GM23248 (cell line): ENCODE results near the gene CPLANE1. TPM values are rescaled to one million over a fixed set of nuclear protein-coding genes. Genes with fewer than 3 reads are reported as not detected.
"Not testable (repeated sequence)": the region's sequence is repeated elsewhere in the genome, so short reads cannot be mapped to it uniquely, and the experiment has no call there.

Source experiments
- DNase-seq: peaks from one replicate; pipeline ENCODE4 v3.0.0-alpha.2; 2015
- H2AFZ ChIP-seq: fragments of 200-600 bp; sonication (generic); 2 replicates; pipeline ENCODE4 v1.6.1; 2016; ENCODE audit warnings: antibody characterized with exemption
- H3F3A ChIP-seq: fragments of 200-600 bp; sonication (generic); 2 replicates; pipeline ENCODE4 v1.6.1; 2016; ENCODE audit warnings: mild to moderate bottlenecking, antibody characterized with exemption, mixed run types; ENCODE audit not compliant: insufficient read depth
- H3K27ac ChIP-seq: fragments of 200-600 bp; sonication (generic); 2 replicates; pipeline ENCODE4 v1.5.1; 2016; ENCODE audit warnings: mild to moderate bottlenecking
- H3K27me3 ChIP-seq: fragments of 200-600 bp; sonication (generic); replicated peaks from 2 replicates; pipeline ENCODE4 v1.6.1; 2016; ENCODE audit warnings: mild to moderate bottlenecking; ENCODE audit not compliant: insufficient read depth
- H3K36me3 ChIP-seq: fragments of 200-600 bp; sonication (generic); 2 replicates; pipeline ENCODE4 v1.6.1; 2016; ENCODE audit warnings: low read depth, mild to moderate bottlenecking
- H3K4me1 ChIP-seq: fragments of 200-600 bp; sonication (generic); 2 replicates; pipeline ENCODE4 v1.6.1; 2016; ENCODE audit warnings: mild to moderate bottlenecking; ENCODE audit not compliant: insufficient read depth
- H3K4me2 ChIP-seq: fragments of 200-600 bp; sonication (generic); one replicate; pipeline ENCODE4 v1.6.1; 2016; ENCODE audit warnings: mild to moderate bottlenecking; ENCODE audit not compliant: unreplicated experiment
- H3K4me3 ChIP-seq: fragments of 200-600 bp; sonication (generic); 2 replicates; pipeline ENCODE4 v1.5.1; 2016; ENCODE audit warnings: mild to moderate bottlenecking
- H3K79me2 ChIP-seq: fragments of 200-600 bp; sonication (generic); 2 replicates; pipeline ENCODE4 v1.6.1; 2016; ENCODE audit warnings: mild to moderate bottlenecking; ENCODE audit not compliant: insufficient read depth
- H3K9ac ChIP-seq: fragments of 200-600 bp; sonication (generic); 2 replicates; pipeline ENCODE4 v1.6.1; 2016; ENCODE audit warnings: mild to moderate bottlenecking
- H3K9me2 ChIP-seq: fragments of 200-600 bp; sonication (generic); 2 replicates; pipeline ENCODE4 v1.6.1; 2016; ENCODE audit warnings: mixed run types, mild to moderate bottlenecking, moderate library complexity; ENCODE audit not compliant: insufficient read depth
- H3K9me3 ChIP-seq: fragments of 200-600 bp; sonication (generic); one replicate; pipeline ENCODE4 v1.6.1; 2017; ENCODE audit warnings: low read depth
- H4K20me1 ChIP-seq: fragments of 200-600 bp; sonication (generic); 2 replicates; pipeline ENCODE4 v1.6.0; 2016; ENCODE audit not compliant: insufficient read depth
- EZH2 ChIP-seq: fragments of 200-600 bp; sonication (generic); IDR thresholded peaks from 2 replicates; pipeline ENCODE4 v1.6.1; 2018; ENCODE audit warnings: antibody characterized with exemption, mild to moderate bottlenecking; ENCODE audit not compliant: insufficient read depth, poor library complexity, severe bottlenecking
- EZH2phosphoT487 ChIP-seq: fragments of 200-600 bp; sonication (generic); IDR thresholded peaks from 2 replicates; pipeline ENCODE4 v1.6.1; 2018; ENCODE audit warnings: antibody characterized with exemption, moderate library complexity, mild to moderate bottlenecking, low read depth; ENCODE audit not compliant: insufficient read depth
- WGBS, 2 experiments: methylation state at CpG; one replicate each; pipeline ENCODE4 v1.1.6; 2015 to 2017; ENCODE audit warnings: low lambda C conversion rate in 2 of 2, low coverage in 1 of 2; ENCODE audit errors: missing lambda C conversion rate in 2 of 2; 5-methylcytosine and 5-hydroxymethylcytosine counted together
- in situ Hi-C: fragments of 300-500 bp; cut with MboI; formaldehyde crosslinking; loops from 2 replicates; pipeline ENCODE4 v1.15.0; 2020
- polyA plus RNA-seq: library from polyadenylated mRNA; unstranded; fragments of >200 nt; fragmentation: Nextera tagmentation; extraction: Ambion mirVana; gene quantifications from 2 replicates; pipeline ENCODE4 v1.2.1, GENCODE V29; 2016
- total RNA-seq: library from RNA; depleted of rRNA; stranded (reverse); fragments of >200 nt; shearing (Covaris generic); gene quantifications from 2 replicates; pipeline ENCODE4 v1.2.3, GENCODE V29; 2014

The CPLANE1 gene
- total and polyA plus RNA-seq, 2 experiments from 2014 or later = 7.5 to 24.6 TPM

DNA sequence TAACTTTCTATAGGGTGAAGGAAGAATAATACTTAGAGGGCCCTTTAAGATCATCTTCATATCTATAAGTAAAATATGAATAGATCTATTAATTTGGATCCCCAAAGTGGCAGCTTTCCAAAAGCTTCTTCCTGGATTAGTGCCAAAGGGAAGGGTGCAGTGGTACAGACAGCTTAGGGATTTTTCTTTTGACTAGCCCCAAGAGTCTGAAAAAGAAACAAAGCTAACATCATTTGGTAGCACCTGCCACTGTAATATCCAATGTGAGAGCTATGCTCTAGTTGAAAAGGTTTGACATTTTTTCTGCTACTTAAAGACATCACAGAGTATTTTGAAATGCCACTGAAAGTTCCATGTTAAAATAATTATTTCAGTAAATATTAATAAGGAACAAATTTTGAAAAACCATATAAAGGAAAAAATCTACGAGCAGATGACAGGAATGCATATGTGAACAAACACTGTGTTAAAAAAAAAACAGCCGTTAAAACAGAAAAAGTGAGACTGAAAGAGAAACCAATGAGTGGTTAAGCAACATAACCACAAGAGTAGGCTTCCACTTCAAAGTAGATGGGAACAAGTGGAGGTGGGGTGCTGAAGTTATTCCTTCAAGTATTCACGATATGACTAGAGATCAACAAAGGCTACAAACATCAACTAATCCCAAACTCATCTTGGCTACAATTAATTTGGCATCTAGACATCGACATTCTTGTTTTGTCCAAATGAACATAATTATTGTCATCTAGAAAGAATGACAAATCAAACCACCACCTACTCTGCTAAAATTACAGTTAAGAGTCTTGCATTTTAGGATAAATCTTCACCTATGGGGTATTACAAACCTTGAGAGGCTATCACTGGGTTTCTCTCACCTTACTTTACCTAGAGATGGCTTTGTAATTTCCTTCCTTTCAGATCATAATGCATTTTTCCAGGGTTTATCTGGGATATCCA is 137.5 kb downstream of the CPLANE1 start:
- in situ Hi-C loops = no loop called here
- 47 to 54% methylated on average over 4 of the region's 4 CpGs for WGBS, 2 experiments
- H3K36me3 ChIP-seq = peaks cover 42% of the 10 kb centered on the region

DNA sequence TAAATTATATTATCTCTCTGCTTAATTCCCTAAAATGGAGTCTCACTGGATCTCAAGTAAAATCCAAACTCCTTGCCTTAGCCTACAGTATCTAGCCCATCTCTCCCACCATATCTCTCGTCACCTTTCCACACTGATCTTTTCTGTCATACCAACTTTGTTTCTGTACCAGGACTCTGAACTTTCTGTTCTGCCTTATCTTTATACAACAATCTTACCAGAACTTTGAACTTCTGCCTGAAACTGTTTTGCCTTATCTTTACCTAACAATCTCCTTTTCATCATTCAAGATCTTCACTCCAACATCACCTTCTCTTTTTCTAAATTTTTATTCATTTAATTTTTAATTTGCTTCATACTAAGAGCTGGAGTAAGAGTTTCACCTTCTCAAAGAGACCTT is 139.0 kb downstream of the CPLANE1 start:
- DNase-seq = no peak
- no peak overlapping the region for H3K4me3 ChIP-seq
- H3K27ac ChIP-seq = no peak overlapping the region
- no peaks in the 10 kb centered on the region for H3K4me1 ChIP-seq
- H2AFZ ChIP-seq = no peak overlapping the region
- peaks cover 39% of the 10 kb centered on the region for H3K36me3 ChIP-seq
- H3F3A ChIP-seq = no peaks in the 10 kb centered on the region
- no peak overlapping the region for H3K9ac ChIP-seq
- H3K27me3 ChIP-seq = no peaks in the 10 kb centered on the region
- no peaks in the 10 kb centered on the region for H4K20me1 ChIP-seq
- H3K79me2 ChIP-seq = no peaks in the 10 kb centered on the region
- in situ Hi-C loops = no loop called here
- H3K9me2 ChIP-seq = no peaks in the 10 kb centered on the region
- no peaks in the 10 kb centered on the region for H3K9me3 ChIP-seq
- TF ChIP-seq EZH2phosphoT487 (no peak), EZH2 (no peak)
- WGBS, 2 experiments = 91 to 97% methylated on average over 1 of the region's 1 CpG
- H3K4me2 ChIP-seq = no peak overlapping the region

More for the DNA sequence above, 137.5 kb downstream of the CPLANE1 start:
- Histone ChIP-seq H3K9me3 (no peaks in the 10 kb centered on the region), H3K9me2 (no peaks in the 10 kb centered on the region), H3K79me2 (no peaks in the 10 kb centered on the region), H3K4me2 (no peak overlapping the region), H3K27ac (no peak overlapping the region), H3K4me1 (no peaks in the 10 kb centered on the region), H3K4me3 (no peak overlapping the region), H4K20me1 (no peaks in the 10 kb centered on the region), H3K9ac (no peak overlapping the region), H3K27me3 (no peaks in the 10 kb centered on the region), H3F3A (no peaks in the 10 kb centered on the region), H2AFZ (no peak overlapping the region)
- no peak for DNase-seq
- TF ChIP-seq EZH2 (no peak), EZH2phosphoT487 (no peak)

- H3K4me3 ChIP-seq = no peak overlapping the region
- DNase-seq = no peak
- TF ChIP-seq EZH2phosphoT487 (no peak), EZH2 (no peak)
- H3K79me2 ChIP-seq = no peaks in the 10 kb centered on the region
- H3K27me3 ChIP-seq = no peaks in the 10 kb centered on the region
- H3F3A ChIP-seq = no peaks in the 10 kb centered on the region
- 95 to 98% methylated on average over 3 of the region's 3 CpGs for WGBS, 2 experiments
- no peaks in the 10 kb centered on the region for H3K9me3 ChIP-seq
- no peak overlapping the region for H3K27ac ChIP-seq
- H4K20me1 ChIP-seq = no peaks in the 10 kb centered on the region
- in situ Hi-C loops = no loop called here
- no peak overlapping the region for H3K4me2 ChIP-seq
- H3K4me1 ChIP-seq = no peaks in the 10 kb centered on the region
- H3K9ac ChIP-seq = no peak overlapping the region
- H3K9me2 ChIP-seq = no peaks in the 10 kb centered on the region
- no peak overlapping the region for H2AFZ ChIP-seq
- peaks cover 32% of the 10 kb centered on the region for H3K36me3 ChIP-seq
Measured at GRCh38 chr5:37109338-37109737, 139.8 kb downstream of the CPLANE1 start.

- no peak for TF ChIP-seq EZH2phosphoT487
- no peak for TF ChIP-seq EZH2
- Histone ChIP-seq H3K4me2 (no peak overlapping the region), H4K20me1 (no peaks in the 10 kb centered on the region), H2AFZ (no peak overlapping the region), H3K27ac (no peak overlapping the region), H3K36me3 (peaks cover 38% of the 10 kb centered on the region), H3K9me3 (no peaks in the 10 kb centered on the region), H3K9me2 (no peaks in the 10 kb centered on the region), H3K4me3 (no peak overlapping the region), H3K79me2 (no peaks in the 10 kb centered on the region), H3K4me1 (no peaks in the 10 kb centered on the region), H3K27me3 (no peaks in the 10 kb centered on the region), H3F3A (no peaks in the 10 kb centered on the region), H3K9ac (no peak overlapping the region)
- no peak for DNase-seq
- 97% methylated on average over 2 of the region's 2 CpGs for WGBS, 2 experiments
- in situ Hi-C loops = no loop called here
Measured at GRCh38 chr5:37103302-37103701, 145.9 kb downstream of the CPLANE1 start.

- H3K4me1 ChIP-seq, DNase-seq, in situ Hi-C loops, H3K9me2 ChIP-seq, H3K9ac ChIP-seq, H3K4me2 ChIP-seq, H3K79me2 ChIP-seq, H2AFZ ChIP-seq, H3K27me3 ChIP-seq, H3F3A ChIP-seq, H3K27ac ChIP-seq, H3K9me3 ChIP-seq, H3K4me3 ChIP-seq, H4K20me1 ChIP-seq: not testable (repeated sequence)
- 98% methylated on average over 5 of the region's 5 CpGs for WGBS, 2 experiments
- peaks cover 25% of the 10 kb centered on the region; the same call in 1 of the 2 replicates for H3K36me3 ChIP-seq
Measured at GRCh38 chr5:37099267-37099666, 149.9 kb downstream of the CPLANE1 start.

GRCh38 chr5:37093795-37094194 is 155.4 kb downstream of the CPLANE1 start:
- H3K79me2 ChIP-seq, H3K9me2 ChIP-seq, DNase-seq, H3K27ac ChIP-seq, H3K4me3 ChIP-seq, H3K9me3 ChIP-seq, H3F3A ChIP-seq, H3K4me1 ChIP-seq, H4K20me1 ChIP-seq, in situ Hi-C loops, H3K4me2 ChIP-seq, H2AFZ ChIP-seq, H3K36me3 ChIP-seq, H3K27me3 ChIP-seq, H3K9ac ChIP-seq: not testable (repeated sequence)
- 67 to 69% methylated on average over 4 of the region's 4 CpGs for WGBS, 2 experiments
